H1 (cell line): Measurements from ENCODE around the gene KIF13A. TPM values are rescaled to one million over a fixed set of nuclear protein-coding genes. Genes with fewer than 3 reads are reported as not detected.

Experiments used
- CTCF ChIA-PET: fragments of 300-600 bp; sonication (Branson Sonifier 250); formaldehyde crosslinking; loops from one replicate; lab custom pipeline; 2021; ENCODE audit not compliant: partially characterized antibody; lab: Charles Lee
- POLR2A ChIA-PET: fragments of 300-600 bp; sonication (Branson Sonifier 250); formaldehyde crosslinking; loops from one replicate; lab custom pipeline; 2021; ENCODE audit warnings: inconsistent platforms; ENCODE audit not compliant: partially characterized antibody; lab: Charles Lee
- DNase-seq, 2 experiments: peaks; one replicate each; pipeline versions ENCODE4 v3.0.0 to v3.0.0-alpha.2; 2010 to 2022; ENCODE audit warnings: low spot score in 2 of 2, low read depth in 1 of 2, mixed read lengths in 1 of 2
- FAIRE-seq: peaks from 2 replicates; lab custom pipeline; 2011; peaks lifted over from hg19 to GRCh38; lab: Jason Lieb, UNC
- H2AFZ ChIP-seq: 2 replicates; pipeline ENCODE4 v1.8.1; 2012; ENCODE audit warnings: low read length, inconsistent platforms
- H2AK5ac ChIP-seq: 2 replicates; pipeline ENCODE4 v1.6.1; 2013; ENCODE audit warnings: low read depth, low read length
- H2BK120ac ChIP-seq: replicated peaks from 2 replicates; pipeline ENCODE3; 2013; ENCODE audit warnings: low read depth, low read length, inconsistent platforms
- H2BK12ac ChIP-seq: 2 replicates; pipeline ENCODE4 v1.6.1; 2013; ENCODE audit warnings: low read depth, low read length
- H2BK15ac ChIP-seq: 2 replicates; pipeline ENCODE4 v1.6.1; 2013; ENCODE audit warnings: low read length
- H2BK20ac ChIP-seq: 2 replicates; pipeline ENCODE4 v1.6.1; 2013; ENCODE audit warnings: low read length
- H2BK5ac ChIP-seq: 2 replicates; pipeline ENCODE4 v1.6.1; 2013; ENCODE audit warnings: low read depth, low read length
- H3K14ac ChIP-seq: 2 replicates; pipeline ENCODE4 v1.6.1; 2013; ENCODE audit warnings: inconsistent platforms; ENCODE audit not compliant: insufficient read length
- H3K18ac ChIP-seq: 2 replicates; pipeline ENCODE4 v1.6.1; 2013; ENCODE audit warnings: low read length; ENCODE audit errors: extremely low read depth
- H3K23ac ChIP-seq: 2 replicates; pipeline ENCODE4 v1.6.1; 2013; ENCODE audit warnings: inconsistent platforms; ENCODE audit not compliant: insufficient read length
- H3K23me2 ChIP-seq: 2 replicates; pipeline ENCODE4 v1.6.1; 2013; ENCODE audit warnings: low read depth, low read length
- H3K27ac ChIP-seq: 2 replicates; pipeline ENCODE4 v1.6.1; 2011; ENCODE audit warnings: low read depth, low read length, inconsistent platforms
- H3K27me3 ChIP-seq, 4 experiments: replicated peaks in 1 of 4; 1 replicate in 1 of 4; 2 replicates in 3 of 4; pipeline versions ENCODE4 v1.6.1 to v1.8.1; 2011 to 2013; ENCODE audit warnings: low read length in 3 of 4, mild to moderate bottlenecking in 3 of 4, inconsistent platforms in 2 of 4, mixed read lengths in 2 of 4, moderate library complexity in 1 of 4; ENCODE audit not compliant: control insufficient read depth in 3 of 4, insufficient read depth in 3 of 4; ENCODE audit errors: extremely low read depth in 1 of 4
- H3K36me3 ChIP-seq, 4 experiments: 2 replicates each; pipeline versions ENCODE4 v1.6.1 to v1.8.1; 2011 to 2013; ENCODE audit warnings: mild to moderate bottlenecking in 4 of 4, low read length in 3 of 4, moderate library complexity in 2 of 4, control low read depth in 1 of 4, inconsistent platforms in 1 of 4; ENCODE audit not compliant: insufficient read depth in 4 of 4, control insufficient read depth in 2 of 4
- H3K4ac ChIP-seq: replicated peaks from 2 replicates; pipeline ENCODE3; 2013; ENCODE audit warnings: low read length, low read depth, mixed read lengths, inconsistent platforms; ENCODE audit not compliant: insufficient read length
- H3K4me1 ChIP-seq, 4 experiments: replicated peaks in 1 of 4; 1 replicate in 1 of 4; 2 replicates in 3 of 4; pipeline versions ENCODE4 v1.6.1 to v1.8.1; 2011 to 2013; ENCODE audit warnings: low read length in 3 of 4, inconsistent platforms in 2 of 4, mixed read lengths in 1 of 4; ENCODE audit not compliant: insufficient read depth in 4 of 4, control insufficient read depth in 3 of 4
- H3K4me2 ChIP-seq, 2 experiments: 2 replicates each; pipeline versions ENCODE4 v1.6.1 to v1.8.1; 2011 to 2013; ENCODE audit warnings: low read depth in 2 of 2, low read length in 2 of 2, control low read depth in 1 of 2, inconsistent platforms in 1 of 2, mild to moderate bottlenecking in 1 of 2; ENCODE audit not compliant: insufficient read depth in 1 of 2
- H3K4me3 ChIP-seq, 4 experiments: fragments of 200-600, 300-600 bp in 1 of 4; sonication (generic), shearing (Covaris generic), sonication (Bioruptor Twin) in 1 of 4; 2 replicates each; pipeline versions ENCODE4 v1.5.1 to v1.8.1; 2011 to 2016; ENCODE audit warnings: low read length in 4 of 4, low read depth in 3 of 4, control low read depth in 2 of 4, inconsistent platforms in 2 of 4, mild to moderate bottlenecking in 2 of 4, mixed read lengths in 1 of 4, moderate library complexity in 1 of 4; ENCODE audit not compliant: insufficient read depth in 2 of 4; ENCODE audit errors: extremely low read depth in 1 of 4
- H3K56ac ChIP-seq: replicated peaks from 2 replicates; pipeline ENCODE3; 2013; ENCODE audit warnings: low read depth, mild to moderate bottlenecking, mixed read lengths, low read length, inconsistent platforms; ENCODE audit not compliant: insufficient read length
- H3K79me1 ChIP-seq: 2 replicates; pipeline ENCODE4 v1.6.1; 2013; ENCODE audit warnings: low read depth, low read length, control low read depth
- H3K79me2 ChIP-seq, 2 experiments: 2 replicates each; pipeline versions ENCODE4 v1.6.1 to v1.8.1; 2012 to 2013; ENCODE audit warnings: low read length in 2 of 2, mild to moderate bottlenecking in 2 of 2, inconsistent platforms in 1 of 2; ENCODE audit not compliant: insufficient read depth in 2 of 2, control insufficient read depth in 1 of 2
- H3K9ac ChIP-seq, 4 experiments: replicated peaks in 1 of 4; 1 replicate in 1 of 4; 2 replicates in 3 of 4; pipeline versions ENCODE4 v1.6.1 to v1.8.1; 2011 to 2013; ENCODE audit warnings: low read depth in 3 of 4, low read length in 3 of 4, control low read depth in 2 of 4, mild to moderate bottlenecking in 2 of 4, moderate library complexity in 2 of 4, inconsistent platforms in 1 of 4; ENCODE audit errors: extremely low read depth in 1 of 4
- H3K9me3 ChIP-seq, 2 experiments: 2 replicates each; pipeline versions ENCODE4 v1.6.1 to v1.8.1; 2012 to 2013; ENCODE audit warnings: mild to moderate bottlenecking in 2 of 2, moderate library complexity in 2 of 2, control low read depth in 1 of 2, inconsistent platforms in 1 of 2, low read depth in 1 of 2, low read length in 1 of 2, mixed read lengths in 1 of 2; ENCODE audit not compliant: insufficient read depth in 2 of 2
- H4K20me1 ChIP-seq, 2 experiments: replicated peaks in 1 of 2; 2 replicates each; pipeline versions ENCODE3 to v1.8.1; 2011 to 2013; ENCODE audit warnings: inconsistent platforms in 2 of 2, low read length in 2 of 2, mild to moderate bottlenecking in 1 of 2; ENCODE audit not compliant: insufficient read depth in 2 of 2, control insufficient read depth in 1 of 2
- H4K5ac ChIP-seq: 2 replicates; pipeline ENCODE4 v1.6.1; 2013; ENCODE audit warnings: low read length, low read depth, mixed read lengths, inconsistent platforms; ENCODE audit not compliant: insufficient read length
- H4K8ac ChIP-seq: 2 replicates; pipeline ENCODE4 v1.8.0; 2013; ENCODE audit warnings: mild to moderate bottlenecking, moderate library complexity, low read length, inconsistent platforms; ENCODE audit not compliant: insufficient read depth; ENCODE audit errors: extremely low read depth
- H4K91ac ChIP-seq: replicated peaks from 2 replicates; pipeline ENCODE3; 2013; ENCODE audit warnings: low read length, mixed read lengths, inconsistent platforms; ENCODE audit not compliant: insufficient read length
- BCL11A ChIP-seq, 2 experiments: IDR thresholded peaks; one replicate each; pipeline ENCODE4 v1.6.1; 2011; ENCODE audit warnings: low read depth in 2 of 2, low read length in 2 of 2, mild to moderate bottlenecking in 2 of 2
- GTF2F1 ChIP-seq: IDR thresholded peaks from 2 replicates; pipeline ENCODE4 v1.6.1; 2012; ENCODE audit warnings: low read depth, low read length, improper control_type of control experiment, borderline replicate concordance
- SAP30 ChIP-seq: fragments of 300-600 bp; sonication (generic); IDR thresholded peaks from 2 replicates; pipeline ENCODE4 v1.7.1; 2012; ENCODE audit warnings: low read length, moderate library complexity, mild to moderate bottlenecking, inconsistent platforms; ENCODE audit not compliant: insufficient read depth, insufficient replicate concordance
- SIN3A ChIP-seq, 2 experiments: IDR thresholded peaks in 1 of 2; conservative IDR thresholded peaks in 1 of 2; 2 replicates each; pipeline ENCODE4 v1.6.1; 2011 to 2012; ENCODE audit warnings: low read length in 2 of 2, improper control_type of control experiment in 1 of 2, low read depth in 1 of 2, mild to moderate bottlenecking in 1 of 2
- TBP ChIP-seq: IDR thresholded peaks from 2 replicates; pipeline ENCODE4 v1.6.1; 2011; ENCODE audit warnings: low read depth, low read length, improper control_type of control experiment
- WGBS, 2 experiments: shearing (Covaris generic) in 1 of 2; methylation state at CpG; one replicate each; pipeline versions ENCODE4 v1.1.6 to v1.1.7; 2013 to 2015; ENCODE audit warnings: low lambda C conversion rate in 2 of 2, mixed read lengths in 2 of 2, inconsistent platforms in 1 of 2, low coverage in 1 of 2, missing lambda C conversion rate in 1 of 2; ENCODE audit not compliant: insufficient replicate concordance in 2 of 2, insufficient coverage in 1 of 2, insufficient read length in 1 of 2; ENCODE audit errors: extremely low coverage in 1 of 2, missing lambda C conversion rate in 1 of 2; 5-methylcytosine and 5-hydroxymethylcytosine counted together
- polyA plus RNA-seq, 7 experiments: library from polyadenylated mRNA; depleted of rRNA in 3 of 7; stranded (reverse) in 5 of 7; unstranded in 2 of 7; fragments of >200 nt in 5 of 7; fragments of 200-250 nt in 2 of 7; gene quantifications; 1 replicate in 5 of 7; 2 replicates in 1 of 7; 4 replicates in 1 of 7; pipeline versions ENCODE4 v1.2.1 to v1.2.3, GENCODE V29; 2011 to 2013; ENCODE audit warnings: missing spikeins in 2 of 7, mixed read lengths in 2 of 7
- total RNA-seq: library from RNA; stranded (reverse); fragmentation: NEBNext Ultra II Directional; extraction: Animal tissue kit (Norgen Biotek cat#: 25700); gene quantifications from 2 replicates; pipeline ENCODE4 v1.2.1, GENCODE V29; 2021

Gene KIF13A
- total and polyA plus RNA-seq, 2 of the 8 experiments (the other 6 are each of a cell fraction or from before 2014, with no cell fraction given), result 14.7 to 40.8 TPM

- no peak overlapping the region for H3K27ac ChIP-seq
Measured at GRCh38 chr6:17914651-17915050, 72.8 kb downstream of the KIF13A start.

More at GRCh38 chr6:17914651-17915050, 72.8 kb downstream of the KIF13A start:
- H3K79me2 ChIP-seq, result peaks cover 0 to 71% of the 10 kb centered on the region in 2 experiments; a peak in 2 of 4 replicates
- H3K4ac ChIP-seq, result no peak overlapping the region
- no peak overlapping the region for H4K5ac ChIP-seq
- no peak overlapping the region for H2BK120ac ChIP-seq
- H4K20me1 ChIP-seq, result no peaks in the 10 kb centered on the region
- FAIRE-seq (no peak), DNase-seq (no peak)
- no peak overlapping the region for H2AFZ ChIP-seq
- no peak for TF ChIP-seq BCL11A (IDR thresholded peaks at IDR 0.05; ENCODE audit: low read depth in 2 of 2, low read length in 2 of 2)
- TF ChIP-seq TBP, result no peak
- no peak for TF ChIP-seq GTF2F1
- TF ChIP-seq SAP30, result no peak
- no peak for TF ChIP-seq SIN3A (conservative IDR thresholded peaks at IDR 0.05 in 1 of 2, IDR thresholded peaks at IDR 0.05 in 1 of 2; ENCODE audit: low read depth in 1 of 2, low read length in 2 of 2)
- H3K79me1 ChIP-seq, result peaks cover 4% of the 10 kb centered on the region
- no peak overlapping the region for H3K14ac ChIP-seq
- no peak overlapping the region for H3K4me2 ChIP-seq
- POLR2A ChIA-PET, result no interaction called here
- H3K36me3 ChIP-seq, result no peaks in the 10 kb centered on the region
- no peak overlapping the region for H3K23ac ChIP-seq
- peaks cover 0 to 13% (median 9%) of the 10 kb centered on the region in 4 experiments; a peak in 5 of 7 replicates for H3K4me1 ChIP-seq
- no peak overlapping the region for H3K4me3 ChIP-seq
- no peak overlapping the region for H2BK15ac ChIP-seq
- no peaks in the 10 kb centered on the region for H3K27me3 ChIP-seq
- H4K8ac ChIP-seq, result no peak overlapping the region
- 77% methylated on average over 2 of the region's 2 CpGs; no CpG with 5 or more reads in 1 of the 2 experiments for WGBS, 2 experiments
- no peak overlapping the region for H3K56ac ChIP-seq
- no peak overlapping the region for H2BK20ac ChIP-seq
- no peaks in the 10 kb centered on the region for H3K9me3 ChIP-seq
- H2BK5ac ChIP-seq, result no peak overlapping the region
- no peak overlapping the region for H2AK5ac ChIP-seq
- no peak overlapping the region for H3K18ac ChIP-seq
- CTCF ChIA-PET, result interaction anchor here (0.8 to 1.8 kb wide), 4 partner anchors 11 to 172 kb away, joined by 3 to 4 read pairs (median 3); no protein-coding TSS in a partner anchor
- no peaks in the 10 kb centered on the region for H3K23me2 ChIP-seq
- H3K9ac ChIP-seq, result no peak overlapping the region
- no peak overlapping the region for H4K91ac ChIP-seq
- no peak overlapping the region for H2BK12ac ChIP-seq
